ENCODE measurements around the gene BMPR1A.

The BMPR1A gene

GRCh38 chr10:86962981-86963310 lies 206.5 kb downstream of the BMPR1A start:
- no peak for DNase-seq (ENCODE audit: low read depth)
- TF ChIP-seq CTCF (conservative IDR thresholded peaks at IDR 0.05; ENCODE audit: low read depth, low read length), result no peak
- no peak overlapping the region for H3K4me3 ChIP-seq (ENCODE audit: low read length)

GRCh38 chr10:86963341-86963919 lies 207.0 kb downstream of the BMPR1A start:
- H3K4me3 ChIP-seq (ENCODE audit: low read length), result no peak overlapping the region
- TF ChIP-seq CTCF (conservative IDR thresholded peaks at IDR 0.05; ENCODE audit: low read depth, low read length), result no peak
- no peak for DNase-seq (ENCODE audit: low read depth)

- no peak overlapping the region for H3K4me3 ChIP-seq (ENCODE audit: low read length)
- TF ChIP-seq CTCF (conservative IDR thresholded peaks at IDR 0.05; ENCODE audit: low read depth, low read length), result no peak
- DNase-seq (ENCODE audit: low read depth), result no peak
These were observed 207.8 kb downstream of the BMPR1A start for GRCh38 chr10:86964061-86964846.

- TF ChIP-seq CTCF (conservative IDR thresholded peaks at IDR 0.05; ENCODE audit: low read depth, low read length), result no peak
- no peak for DNase-seq (ENCODE audit: low read depth)
- no peak overlapping the region for H3K4me3 ChIP-seq (ENCODE audit: low read length)
These were observed 208.4 kb downstream of the BMPR1A start for GRCh38 chr10:86964847-86965190.

GRCh38 chr10:86965986-86966654 lies 209.7 kb downstream of the BMPR1A start:
- no peak overlapping the region for H3K4me3 ChIP-seq (ENCODE audit: low read length)
- DNase-seq (ENCODE audit: low read depth), result no peak
- no peak for TF ChIP-seq CTCF (conservative IDR thresholded peaks at IDR 0.05; ENCODE audit: low read depth, low read length)

- TF ChIP-seq CTCF (conservative IDR thresholded peaks at IDR 0.05; ENCODE audit: low read depth, low read length), result no peak
- DNase-seq (ENCODE audit: low read depth), result no peak
- H3K4me3 ChIP-seq (ENCODE audit: low read length), result no peak overlapping the region
These were observed 211.1 kb downstream of the BMPR1A start for GRCh38 chr10:86967481-86967941.
